HL-60 (cell line): Measurements from ENCODE around the gene UST.
"Not testable (repeated sequence)": the region's sequence is repeated elsewhere in the genome, so short reads cannot be mapped to it uniquely, and the experiment has no call there.

ENCODE experiments used
- DNase-seq, 2 experiments: peaks; one replicate each; pipeline ENCODE4 v3.0.0-alpha.2; 2010 to 2020; ENCODE audit warnings: low read depth in 1 of 2, low spot score in 1 of 2
- H3K27ac ChIP-seq: fragments of 250-450 bp; sonication (Bioruptor Pico); replicated peaks from 2 replicates; pipeline ENCODE4 v1.5.1; 2020; ENCODE audit warnings: mild to moderate bottlenecking, moderate library complexity
- H3K27me3 ChIP-seq: fragments of 250-450 bp; sonication (Bioruptor Pico); 2 replicates; pipeline ENCODE4 v1.5.1; 2021; ENCODE audit warnings: mild to moderate bottlenecking, moderate library complexity; ENCODE audit not compliant: insufficient read depth, poor library complexity, severe bottlenecking
- H3K4me3 ChIP-seq: replicated peaks from 2 replicates; pipeline ENCODE4 v1.5.1; 2011; ENCODE audit warnings: mild to moderate bottlenecking, control low read depth, low read length; ENCODE audit not compliant: insufficient read depth
- GABPA ChIP-seq: IDR thresholded peaks from 2 replicates; pipeline ENCODE4 v1.6.1; 2012; ENCODE audit warnings: low read depth
- POLR2AphosphoS5 ChIP-seq: IDR thresholded peaks from 2 replicates; pipeline ENCODE4 v1.6.1; 2012; ENCODE audit warnings: low read depth
- SPI1 ChIP-seq: IDR thresholded peaks from 2 replicates; pipeline ENCODE4 v1.6.1; 2012; ENCODE audit warnings: low read depth, mild to moderate bottlenecking, borderline replicate concordance
- TF ChIP-seq, protein P1 (sequence below): IDR thresholded peaks from 2 replicates; pipeline ENCODE4 v1.6.1; 2012; ENCODE audit warnings: low read depth; ENCODE audit not compliant: insufficient replicate concordance
- TF ChIP-seq, protein P2 (sequence below): IDR thresholded peaks from one replicate; pipeline ENCODE4 v1.5.1; 2011; ENCODE audit warnings: low read length, control low read depth, inconsistent platforms; ENCODE audit not compliant: insufficient read depth

UST gene

DNA sequence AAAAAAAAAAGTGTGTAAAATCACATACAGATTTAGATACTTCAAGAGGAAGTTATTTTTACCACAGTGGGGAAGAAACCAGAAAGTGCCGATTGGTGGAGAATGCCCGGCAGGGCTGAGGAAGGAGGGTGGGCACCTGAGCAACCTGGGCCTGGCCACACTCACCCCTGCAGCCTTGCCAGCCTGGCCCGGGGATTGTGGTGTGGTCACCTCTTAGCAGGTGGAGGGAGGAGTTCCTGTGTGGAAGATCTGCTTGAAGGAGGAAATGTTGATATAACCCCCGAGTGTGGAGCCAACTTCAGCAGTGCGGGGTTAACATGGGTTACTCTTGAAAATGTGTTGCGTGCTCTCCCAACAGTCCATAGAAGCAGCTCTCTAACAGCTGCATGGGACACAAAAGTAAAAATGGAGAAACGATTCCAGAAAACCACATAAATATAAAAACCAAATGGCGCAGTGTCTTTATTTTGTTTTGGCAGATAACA lies 14.7 kb downstream of the UST start:
- DNase-seq, result peak in 1 of 2 experiments; percentile 19
- TF ChIP-seq SPI1, result no peak
- TF ChIP-seq, protein P1, sequence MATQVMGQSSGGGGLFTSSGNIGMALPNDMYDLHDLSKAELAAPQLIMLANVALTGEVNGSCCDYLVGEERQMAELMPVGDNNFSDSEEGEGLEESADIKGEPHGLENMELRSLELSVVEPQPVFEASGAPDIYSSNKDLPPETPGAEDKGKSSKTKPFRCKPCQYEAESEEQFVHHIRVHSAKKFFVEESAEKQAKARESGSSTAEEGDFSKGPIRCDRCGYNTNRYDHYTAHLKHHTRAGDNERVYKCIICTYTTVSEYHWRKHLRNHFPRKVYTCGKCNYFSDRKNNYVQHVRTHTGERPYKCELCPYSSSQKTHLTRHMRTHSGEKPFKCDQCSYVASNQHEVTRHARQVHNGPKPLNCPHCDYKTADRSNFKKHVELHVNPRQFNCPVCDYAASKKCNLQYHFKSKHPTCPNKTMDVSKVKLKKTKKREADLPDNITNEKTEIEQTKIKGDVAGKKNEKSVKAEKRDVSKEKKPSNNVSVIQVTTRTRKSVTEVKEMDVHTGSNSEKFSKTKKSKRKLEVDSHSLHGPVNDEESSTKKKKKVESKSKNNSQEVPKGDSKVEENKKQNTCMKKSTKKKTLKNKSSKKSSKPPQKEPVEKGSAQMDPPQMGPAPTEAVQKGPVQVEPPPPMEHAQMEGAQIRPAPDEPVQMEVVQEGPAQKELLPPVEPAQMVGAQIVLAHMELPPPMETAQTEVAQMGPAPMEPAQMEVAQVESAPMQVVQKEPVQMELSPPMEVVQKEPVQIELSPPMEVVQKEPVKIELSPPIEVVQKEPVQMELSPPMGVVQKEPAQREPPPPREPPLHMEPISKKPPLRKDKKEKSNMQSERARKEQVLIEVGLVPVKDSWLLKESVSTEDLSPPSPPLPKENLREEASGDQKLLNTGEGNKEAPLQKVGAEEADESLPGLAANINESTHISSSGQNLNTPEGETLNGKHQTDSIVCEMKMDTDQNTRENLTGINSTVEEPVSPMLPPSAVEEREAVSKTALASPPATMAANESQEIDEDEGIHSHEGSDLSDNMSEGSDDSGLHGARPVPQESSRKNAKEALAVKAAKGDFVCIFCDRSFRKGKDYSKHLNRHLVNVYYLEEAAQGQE, result no peak
- TF ChIP-seq GABPA, result no peak
- TF ChIP-seq POLR2AphosphoS5, result no peak
- TF ChIP-seq, protein P2, sequence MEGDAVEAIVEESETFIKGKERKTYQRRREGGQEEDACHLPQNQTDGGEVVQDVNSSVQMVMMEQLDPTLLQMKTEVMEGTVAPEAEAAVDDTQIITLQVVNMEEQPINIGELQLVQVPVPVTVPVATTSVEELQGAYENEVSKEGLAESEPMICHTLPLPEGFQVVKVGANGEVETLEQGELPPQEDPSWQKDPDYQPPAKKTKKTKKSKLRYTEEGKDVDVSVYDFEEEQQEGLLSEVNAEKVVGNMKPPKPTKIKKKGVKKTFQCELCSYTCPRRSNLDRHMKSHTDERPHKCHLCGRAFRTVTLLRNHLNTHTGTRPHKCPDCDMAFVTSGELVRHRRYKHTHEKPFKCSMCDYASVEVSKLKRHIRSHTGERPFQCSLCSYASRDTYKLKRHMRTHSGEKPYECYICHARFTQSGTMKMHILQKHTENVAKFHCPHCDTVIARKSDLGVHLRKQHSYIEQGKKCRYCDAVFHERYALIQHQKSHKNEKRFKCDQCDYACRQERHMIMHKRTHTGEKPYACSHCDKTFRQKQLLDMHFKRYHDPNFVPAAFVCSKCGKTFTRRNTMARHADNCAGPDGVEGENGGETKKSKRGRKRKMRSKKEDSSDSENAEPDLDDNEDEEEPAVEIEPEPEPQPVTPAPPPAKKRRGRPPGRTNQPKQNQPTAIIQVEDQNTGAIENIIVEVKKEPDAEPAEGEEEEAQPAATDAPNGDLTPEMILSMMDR, result no peak
- H3K27ac ChIP-seq, result no peak overlapping the region
- peaks cover 7% of the 10 kb centered on the region for H3K27me3 ChIP-seq
- H3K4me3 ChIP-seq, result no peak overlapping the region

DNA sequence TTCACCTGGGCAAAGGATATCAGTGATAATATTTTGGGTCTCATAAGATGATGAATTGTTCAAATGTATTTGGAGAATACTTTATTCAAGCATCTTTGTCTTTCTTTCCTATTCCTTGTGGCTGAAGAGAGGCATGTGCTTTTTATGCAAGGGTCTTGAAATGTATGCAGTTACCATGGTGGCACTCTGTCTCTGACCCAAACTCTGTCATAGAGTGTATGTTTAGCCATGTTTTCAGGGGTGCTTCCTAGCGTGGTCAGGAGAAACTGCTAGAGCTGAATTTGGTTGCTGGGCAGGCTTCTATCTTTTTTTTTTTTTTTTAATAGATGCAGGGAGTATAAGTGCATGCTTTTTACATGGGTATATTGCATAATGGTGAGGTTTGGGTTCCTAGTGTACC lies 15.4 kb downstream of the UST start:
- H3K27me3 ChIP-seq, result peaks cover 7% of the 10 kb centered on the region
- H3K27ac ChIP-seq, result no peak overlapping the region
- no peak overlapping the region for H3K4me3 ChIP-seq
- TF ChIP-seq POLR2AphosphoS5 (no peak), GABPA (no peak), SPI1 (no peak)
- TF ChIP-seq, protein P1, result no peak
- TF ChIP-seq, protein P2, result no peak
- DNase-seq, result no peak

DNA sequence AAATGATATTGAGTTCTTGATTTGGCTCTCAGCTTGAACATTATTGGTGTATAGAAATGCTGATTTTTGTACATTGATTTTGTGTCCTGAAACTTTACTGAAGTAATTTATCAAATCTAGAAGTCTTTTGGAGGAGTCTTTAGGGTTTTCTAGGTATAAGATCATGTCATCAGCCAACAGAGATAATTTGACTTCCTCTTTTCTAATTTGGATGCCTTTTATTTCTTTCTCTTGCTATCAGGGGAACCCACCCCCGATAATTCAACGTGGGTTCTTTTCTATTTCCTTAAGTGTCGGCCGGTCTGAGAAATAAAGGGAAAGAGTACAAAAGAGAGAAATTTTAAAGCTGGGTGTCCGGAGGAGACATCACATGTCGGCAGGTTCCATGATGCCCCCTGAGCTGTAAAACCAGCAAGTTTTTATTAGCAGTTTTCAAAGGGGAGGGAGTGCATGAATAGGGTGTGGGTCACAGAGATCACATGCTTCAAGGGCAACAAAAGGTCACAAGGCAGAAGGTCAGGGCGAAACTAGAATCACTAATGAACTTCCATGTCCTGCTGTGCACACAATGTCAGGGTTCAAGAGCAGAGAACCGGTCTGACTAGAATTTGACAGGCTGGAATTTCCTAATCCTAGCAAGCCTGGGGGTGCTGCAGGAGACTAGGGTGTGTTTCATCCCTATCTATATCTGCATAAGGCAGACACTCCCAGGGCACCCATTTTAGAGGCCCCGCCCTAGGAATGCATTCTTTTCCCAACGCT lies 17.6 kb downstream of the UST start:
- DNase-seq, H3K4me3 ChIP-seq, H3K27ac ChIP-seq, H3K27me3 ChIP-seq: not testable (repeated sequence)
- TF ChIP-seq SPI1, result peak; percentile 50

DNA sequence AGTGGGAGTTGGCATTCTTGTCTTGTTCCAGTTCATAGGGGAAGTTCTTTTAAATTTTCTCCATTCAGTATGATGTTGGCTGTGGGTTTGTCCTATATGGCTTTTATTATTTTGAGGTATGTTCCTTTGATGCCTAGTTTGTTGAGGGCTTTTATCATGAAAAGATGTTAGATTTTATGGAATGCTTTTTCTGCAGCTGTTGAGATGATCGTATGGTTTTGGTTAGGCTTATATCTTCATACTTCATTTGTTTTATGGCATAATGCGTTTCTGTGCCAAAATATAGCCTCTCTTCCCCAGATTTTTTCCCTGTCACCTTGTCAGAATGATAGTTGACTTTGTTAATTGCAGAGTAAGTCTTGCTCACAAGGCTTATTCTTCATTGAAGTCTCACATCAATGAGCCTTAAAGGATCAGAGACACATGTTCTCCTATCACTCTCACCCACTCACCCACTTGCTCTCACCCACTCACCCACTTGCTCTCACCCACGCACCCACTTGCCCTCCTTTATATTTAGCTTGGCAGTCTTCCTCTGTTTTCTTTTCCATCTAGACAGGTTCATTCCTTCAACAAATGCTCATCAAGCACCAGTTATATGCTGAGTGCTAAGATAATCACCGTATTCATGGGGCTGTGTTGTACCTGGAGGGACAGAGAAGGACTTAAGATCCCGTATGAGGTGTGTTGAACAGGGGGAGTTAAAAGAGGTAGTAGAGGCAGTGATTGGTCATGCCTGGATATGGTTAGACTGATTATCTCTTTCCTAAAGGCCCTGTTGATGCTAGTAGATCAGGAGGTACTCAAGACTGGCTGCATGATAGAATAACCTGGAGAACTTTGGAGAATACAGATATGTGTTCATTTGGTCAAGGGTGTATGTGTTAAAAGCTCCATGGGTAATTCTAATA lies 19.3 kb downstream of the UST start:
- H3K27me3 ChIP-seq, result peaks cover 7% of the 10 kb centered on the region
- no peak for DNase-seq
- no peak for TF ChIP-seq SPI1
- TF ChIP-seq, protein P1, result no peak
- TF ChIP-seq POLR2AphosphoS5, result no peak
- no peak for TF ChIP-seq GABPA
- TF ChIP-seq, protein P2, result no peak
- H3K4me3 ChIP-seq, result no peak overlapping the region
- no peak overlapping the region for H3K27ac ChIP-seq
